CD4-positive, alpha-beta memory T cell (primary cell): ENCODE measurements around the gene HENMT1. TPM values are rescaled to one million over a fixed set of nuclear protein-coding genes. Genes with fewer than 3 reads are reported as not detected.
"Not testable (repeated sequence)": the region's sequence is repeated elsewhere in the genome, so short reads cannot be mapped to it uniquely, and the experiment has no call there.

Experiments
- CTCF ChIA-PET: fragments of 350-600 bp; sonication (Branson Sonifier 250); formaldehyde crosslinking; loops from one replicate; lab custom pipeline; 2021; ENCODE audit warnings: inconsistent platforms; ENCODE audit not compliant: partially characterized antibody; lab: Charles Lee
- POLR2A ChIA-PET: fragments of 350-600 bp; sonication (Branson Sonifier 250); formaldehyde crosslinking; loops from one replicate; lab custom pipeline; 2021; ENCODE audit not compliant: partially characterized antibody; lab: Charles Lee
- DNase-seq, 5 donors: peaks; one replicate each; pipeline versions ENCODE4 v3.0.0 to v3.0.0-alpha.2; 2020 to 2022; ENCODE audit warnings: mixed read lengths in 1 of 5
- H3K27ac ChIP-seq: one replicate; pipeline ENCODE4 v1.7.0; 2013; ENCODE audit warnings: low read depth, low read length
- H3K27me3 ChIP-seq: 2 replicates; pipeline ENCODE4 v1.7.0; 2013; ENCODE audit warnings: mild to moderate bottlenecking, low read length, moderate library complexity; ENCODE audit not compliant: insufficient read depth
- H3K36me3 ChIP-seq: 2 replicates; pipeline ENCODE4 v1.7.0; 2013; ENCODE audit warnings: mild to moderate bottlenecking, low read length, moderate library complexity; ENCODE audit not compliant: insufficient read depth
- H3K4me1 ChIP-seq: 2 replicates; pipeline ENCODE4 v1.7.0; 2013; ENCODE audit warnings: mild to moderate bottlenecking, low read length, moderate library complexity; ENCODE audit not compliant: insufficient read depth
- H3K4me3 ChIP-seq, 2 donors: one replicate each; pipeline ENCODE4 v1.7.0; 2013; ENCODE audit warnings: low read length in 2 of 2, mild to moderate bottlenecking in 1 of 2
- H3K9me3 ChIP-seq, 2 donors: one replicate each; pipeline ENCODE4 v1.7.0; 2013; ENCODE audit warnings: low read length in 2 of 2, control low read depth in 1 of 2; ENCODE audit not compliant: control insufficient read depth in 1 of 2
- H3K27ac Mint-ChIP-seq, 7 donors: one replicate each; pipeline ENCODE4 v1.8.0; 2020 to 2021; ENCODE audit warnings: mixed read lengths in 7 of 7, mild to moderate bottlenecking in 6 of 7, inconsistent platforms in 3 of 7, moderate library complexity in 3 of 7
- H3K27me3 Mint-ChIP-seq, 2 donors: one replicate each; pipeline ENCODE4 v1.8.0; 2020 to 2021; ENCODE audit warnings: mixed read lengths in 2 of 2
- H3K36me3 Mint-ChIP-seq, 2 donors: one replicate each; pipeline ENCODE4 v1.8.0; 2020 to 2021; ENCODE audit warnings: mixed read lengths in 2 of 2, inconsistent platforms in 1 of 2, mild to moderate bottlenecking in 1 of 2
- H3K4me1 Mint-ChIP-seq, 4 donors: one replicate each; pipeline ENCODE4 v1.8.0; 2020 to 2021; ENCODE audit warnings: mixed read lengths in 4 of 4, mild to moderate bottlenecking in 1 of 4
- H3K4me3 Mint-ChIP-seq, 8 donors: one replicate each; pipeline ENCODE4 v1.8.0; 2020 to 2021; ENCODE audit warnings: mixed read lengths in 8 of 8, mild to moderate bottlenecking in 7 of 8, moderate library complexity in 6 of 8, inconsistent platforms in 3 of 8
- H3K9me3 Mint-ChIP-seq, 8 donors: one replicate each; pipeline ENCODE4 v1.8.0; 2020 to 2021; ENCODE audit warnings: mixed read lengths in 8 of 8, mild to moderate bottlenecking in 5 of 8, inconsistent platforms in 3 of 8, moderate library complexity in 1 of 8
- intact Hi-C: fragments of 100-400 bp; cut with micrococcal nuclease; formaldehyde crosslinking; loops from one replicate; pipeline ENCODE4 v1.15.1; 2023
- polyA plus RNA-seq, 2 donors: library from polyadenylated mRNA; unstranded; fragments of 300-500 nt; fragmentation: Illumina TruSeq; gene quantifications; one replicate each; pipeline ENCODE4 v1.2.3, GENCODE V29; 2021
- total RNA-seq, 2 experiments: library from RNA; stranded (reverse); gene quantifications; one replicate each; pipeline ENCODE4 v1.2.3, GENCODE V29; 2021

The HENMT1 gene
- total and polyA plus RNA-seq, 4 experiments from 2014 or later = 19.1 to 33.9 (median 26.3) TPM

GRCh38 chr1:108671143-108671542 lies 10.2 kb upstream of the HENMT1 start:
- H3K4me3 Mint-ChIP-seq = no peak overlapping the region
- Histone ChIP-seq H3K4me1 (no peaks in the 10 kb centered on the region), H3K27me3 (no peaks in the 10 kb centered on the region), H3K27ac (no peak overlapping the region), H3K4me3 (no peak overlapping the region), H3K9me3 (no peaks in the 10 kb centered on the region), H3K36me3 (no peaks in the 10 kb centered on the region)
- H3K36me3 Mint-ChIP-seq = no peaks in the 10 kb centered on the region
- H3K27ac Mint-ChIP-seq = no peak overlapping the region
- ChIA-PET POLR2A (interaction anchor here (1.4 to 3.7 kb wide), 4 partner anchors 10 to 27 kb away, joined by 3 to 13 read pairs (median 7); partner anchors contain the start of genes HENMT1 and PRPF38B), CTCF (interaction anchor here (1.0 kb wide), 1 partner anchor 27 kb away, joined by 3 read pairs; no protein-coding TSS in a partner anchor)
- peaks cover 0 to 1% of the 10 kb centered on the region in 2 donors for H3K27me3 Mint-ChIP-seq
- H3K4me1 Mint-ChIP-seq = peaks cover 4 to 6% (median 4%) of the 10 kb centered on the region in 4 donors
- intact Hi-C loops = no loop called here
- H3K9me3 Mint-ChIP-seq = no peaks in the 10 kb centered on the region
- no peak for DNase-seq

- H3K9me3 Mint-ChIP-seq = no peaks in the 10 kb centered on the region
- no peaks in the 10 kb centered on the region for H3K36me3 Mint-ChIP-seq
- H3K4me1 Mint-ChIP-seq = peaks cover 4 to 6% (median 4%) of the 10 kb centered on the region in 4 donors
- H3K4me3 Mint-ChIP-seq = no peak overlapping the region
- no peak for DNase-seq
- ChIA-PET POLR2A (interaction anchor here (1.0 to 3.7 kb wide), 7 partner anchors 9 to 26 kb away, joined by 3 to 13 read pairs (median 4); partner anchors contain the start of genes HENMT1 and PRPF38B), CTCF (interaction anchor here (1.2 kb wide), 1 partner anchor 9 kb away, joined by 4 read pairs; the partner anchor contains the start of gene HENMT1)
- Histone ChIP-seq H3K9me3 (no peaks in the 10 kb centered on the region), H3K27ac (no peak overlapping the region), H3K27me3 (no peaks in the 10 kb centered on the region), H3K4me1 (no peaks in the 10 kb centered on the region), H3K36me3 (no peaks in the 10 kb centered on the region), H3K4me3 (no peak overlapping the region)
- intact Hi-C loops = no loop called here
- peaks cover 0 to 1% of the 10 kb centered on the region in 2 donors for H3K27me3 Mint-ChIP-seq
- H3K27ac Mint-ChIP-seq = peak overlapping the region in 3 of 7 donors; percentile 2 to 73 (median 25)
Measured at GRCh38 chr1:108670131-108670773, 9.4 kb upstream of the HENMT1 start.

- Mint-ChIP-seq H3K36me3 (no peaks in the 10 kb centered on the region), H3K27ac (peak overlapping the region in 2 of 7 donors; percentile 2 to 73), H3K4me1 (peaks cover 4 to 6% (median 4%) of the 10 kb centered on the region in 4 donors), H3K9me3 (no peaks in the 10 kb centered on the region), H3K4me3 (no peak overlapping the region), H3K27me3 (peaks cover 0 to 1% of the 10 kb centered on the region in 2 donors)
- CTCF ChIA-PET = interaction anchor here (1.2 kb wide), 1 partner anchor 8 kb away, joined by 4 read pairs; the partner anchor contains the start of gene HENMT1
- intact Hi-C loops = no loop called here
- Histone ChIP-seq H3K36me3 (no peaks in the 10 kb centered on the region), H3K4me1 (no peaks in the 10 kb centered on the region), H3K9me3 (no peaks in the 10 kb centered on the region), H3K4me3 (no peak overlapping the region), H3K27ac (no peak overlapping the region), H3K27me3 (no peaks in the 10 kb centered on the region)
- no peak for DNase-seq
- POLR2A ChIA-PET = interaction anchor here (1.0 to 3.7 kb wide), 6 partner anchors 8 to 25 kb away, joined by 3 to 13 read pairs (median 4); partner anchors contain the start of genes HENMT1 and PRPF38B
Measured at GRCh38 chr1:108669679-108670078, 8.8 kb upstream of the HENMT1 start.

GRCh38 chr1:108668777-108669176 lies 7.9 kb upstream of the HENMT1 start:
- DNase-seq = no peak
- no peak overlapping the region for H3K4me3 Mint-ChIP-seq
- H3K4me1 Mint-ChIP-seq = peaks cover 4 to 6% (median 4%) of the 10 kb centered on the region in 4 donors
- H3K27me3 ChIP-seq = no peaks in the 10 kb centered on the region
- no peak overlapping the region for H3K27ac ChIP-seq
- intact Hi-C loops = no loop called here
- H3K9me3 Mint-ChIP-seq = no peaks in the 10 kb centered on the region
- no peak overlapping the region for H3K27ac Mint-ChIP-seq
- no peaks in the 10 kb centered on the region for H3K4me1 ChIP-seq
- ChIA-PET POLR2A (interaction anchor here (1.1 to 3.1 kb wide), 2 partner anchors 22 to 24 kb away, joined by 3 to 11 read pairs; partner anchors contain the start of gene PRPF38B), CTCF (interaction anchor here (2.1 kb wide), 1 partner anchor 24 kb away, joined by 5 read pairs; the partner anchor contains the start of gene PRPF38B)
- no peaks in the 10 kb centered on the region for H3K9me3 ChIP-seq
- H3K4me3 ChIP-seq = no peak overlapping the region
- no peaks in the 10 kb centered on the region for H3K36me3 ChIP-seq
- no peaks in the 10 kb centered on the region for H3K36me3 Mint-ChIP-seq
- H3K27me3 Mint-ChIP-seq = peaks cover 0 to 1% of the 10 kb centered on the region in 2 donors

GRCh38 chr1:108667422-108667821 lies 6.5 kb upstream of the HENMT1 start:
- H3K27ac ChIP-seq, H3K4me3 ChIP-seq, H3K4me3 Mint-ChIP-seq, H3K4me1 ChIP-seq, DNase-seq, H3K36me3 ChIP-seq, H3K9me3 ChIP-seq, H3K9me3 Mint-ChIP-seq, H3K27me3 ChIP-seq, H3K36me3 Mint-ChIP-seq, H3K27me3 Mint-ChIP-seq, H3K27ac Mint-ChIP-seq, intact Hi-C loops: not testable (repeated sequence)
- ChIA-PET CTCF (interaction anchor here (2.1 kb wide), 1 partner anchor 25 kb away, joined by 5 read pairs; the partner anchor contains the start of gene PRPF38B), POLR2A (interaction anchor here (1.1 kb wide), 1 partner anchor 21 kb away, joined by 3 read pairs; no protein-coding TSS in a partner anchor)
- H3K4me1 Mint-ChIP-seq = peaks cover 11 to 17% (median 15%) of the 10 kb centered on the region in 4 donors

GRCh38 chr1:108665771-108666170 lies 4.9 kb upstream of the HENMT1 start:
- no peak overlapping the region for H3K4me3 Mint-ChIP-seq
- intact Hi-C loops = no loop called here
- ChIA-PET CTCF (interaction anchor here (1.1 kb wide), 1 partner anchor 106 kb away, joined by 5 read pairs; the partner anchor contains the start of gene EEIG2), POLR2A (interaction anchor here (8.9 kb wide), 1 partner anchor 18 kb away, joined by 536 read pairs; no protein-coding TSS in a partner anchor)
- no peaks in the 10 kb centered on the region for H3K27me3 Mint-ChIP-seq
- H3K9me3 Mint-ChIP-seq = no peaks in the 10 kb centered on the region
- no peak overlapping the region for H3K27ac ChIP-seq
- H3K36me3 ChIP-seq = no peaks in the 10 kb centered on the region
- H3K36me3 Mint-ChIP-seq = no peaks in the 10 kb centered on the region
- peak overlapping the region in 1 of 7 donors; percentile 73 for H3K27ac Mint-ChIP-seq
- peaks cover 15% of the 10 kb centered on the region for H3K4me1 ChIP-seq
- H3K9me3 ChIP-seq = no peaks in the 10 kb centered on the region
- no peak for DNase-seq
- peaks cover 13 to 26% (median 17%) of the 10 kb centered on the region in 4 donors for H3K4me1 Mint-ChIP-seq
- no peaks in the 10 kb centered on the region for H3K27me3 ChIP-seq
- no peak overlapping the region for H3K4me3 ChIP-seq

- H3K4me3 ChIP-seq = no peak overlapping the region
- ChIA-PET CTCF (interaction anchor here (1.1 to 9.9 kb wide), 2 partner anchors 20 to 105 kb away, joined by 5 to 123 read pairs; partner anchors contain the start of gene EEIG2), POLR2A (interaction anchor here (8.9 kb wide), 1 partner anchor 17 kb away, joined by 536 read pairs; no protein-coding TSS in a partner anchor)
- no peaks in the 10 kb centered on the region for H3K9me3 Mint-ChIP-seq
- peak overlapping the region in 1 of 7 donors; percentile 27 for H3K27ac Mint-ChIP-seq
- peaks cover 13 to 33% (median 20%) of the 10 kb centered on the region in 4 donors for H3K4me1 Mint-ChIP-seq
- H3K36me3 ChIP-seq = no peaks in the 10 kb centered on the region
- no peaks in the 10 kb centered on the region for H3K27me3 Mint-ChIP-seq
- H3K4me1 ChIP-seq = peaks cover 19% of the 10 kb centered on the region
- H3K4me3 Mint-ChIP-seq = no peak overlapping the region
- intact Hi-C loops = no loop called here
- no peaks in the 10 kb centered on the region for H3K27me3 ChIP-seq
- no peak for DNase-seq
- no peak overlapping the region for H3K27ac ChIP-seq
- H3K9me3 ChIP-seq = no peaks in the 10 kb centered on the region
- H3K36me3 Mint-ChIP-seq = no peaks in the 10 kb centered on the region
Measured at GRCh38 chr1:108665067-108665466, 4.2 kb upstream of the HENMT1 start.
